Kidney (tissue), 14 donors: ENCODE results near the gene HS2ST1. TPM values are rescaled to one million over a fixed set of nuclear protein-coding genes. Genes with fewer than 3 reads are reported as not detected.

Experiments
- DNase-seq, 5 donors: peaks; one replicate each; pipeline ENCODE4 v3.0.0-alpha.2; 2013 to 2020
- FAIRE-seq: peaks from 2 replicates; lab custom pipeline; 2012; peaks lifted over from hg19 to GRCh38; lab: Jason Lieb, UNC
- H3K27ac ChIP-seq, 2 donors: one replicate each; pipeline ENCODE4 v1.7.0; 2013; ENCODE audit warnings: low read depth in 2 of 2, low read length in 2 of 2, inconsistent platforms in 1 of 2
- H3K27me3 ChIP-seq: one replicate; pipeline ENCODE4 v1.7.1; 2013; ENCODE audit warnings: low read length, inconsistent platforms; ENCODE audit not compliant: control insufficient read depth, insufficient read depth
- H3K36me3 ChIP-seq, 3 donors: one replicate each; pipeline versions ENCODE4 v1.7.0 to v1.7.1; 2013; ENCODE audit warnings: low read length in 3 of 3, control low read depth in 1 of 3, inconsistent platforms in 1 of 3; ENCODE audit not compliant: insufficient read depth in 3 of 3, control insufficient read depth in 2 of 3
- H3K4me1 ChIP-seq, 3 donors: one replicate each; pipeline versions ENCODE4 v1.7.0 to v1.7.1; 2013; ENCODE audit warnings: low read length in 3 of 3, inconsistent platforms in 1 of 3, low read depth in 1 of 3; ENCODE audit not compliant: control insufficient read depth in 2 of 3, insufficient read depth in 2 of 3
- H3K4me3 ChIP-seq, 3 donors: one replicate each; pipeline versions ENCODE4 v1.7.0 to v1.8.1; 2013; ENCODE audit warnings: low read length in 3 of 3, control low read depth in 1 of 3, inconsistent platforms in 1 of 3
- H3K9ac ChIP-seq, 3 donors: one replicate each; pipeline versions ENCODE4 v1.7.0 to v1.7.1; 2013; ENCODE audit warnings: low read length in 3 of 3, control low read depth in 1 of 3, inconsistent platforms in 1 of 3
- H3K9me3 ChIP-seq, 3 donors: one replicate each; pipeline versions ENCODE4 v1.7.0 to v1.7.1; 2013; ENCODE audit warnings: low read length in 3 of 3, control low read depth in 1 of 3, inconsistent platforms in 1 of 3; ENCODE audit not compliant: control insufficient read depth in 2 of 3, insufficient read depth in 1 of 3
- CTCF ChIP-seq: IDR thresholded peaks from 3 replicates; pipeline ENCODE4 v1.5.1; 2012; ENCODE audit warnings: mild to moderate bottlenecking, moderate library complexity, borderline replicate concordance; ENCODE audit not compliant: insufficient read depth; ENCODE audit errors: extremely low read depth
- intact Hi-C: fragments of 100-400 bp; cut with DNase I; formaldehyde crosslinking; loops from one replicate; pipeline ENCODE4 v1.11.1; 2022
- polyA plus RNA-seq: library from polyadenylated mRNA; stranded (reverse); fragments of 350-450 nt; fragmentation: Illumina TruSeq; extraction: RNeasy Lipid Tissue Mini Kit (QIAGEN cat#74804); gene quantifications from one replicate; pipeline ENCODE4 v1.2.3, GENCODE V29; 2014; ENCODE audit warnings: low read depth, low replicate concordance; ENCODE audit not compliant: insufficient read depth
- total RNA-seq: library from RNA; stranded (reverse); fragmentation: NEBNext Ultra II Directional; extraction: Animal tissue kit (Norgen Biotek cat#: 25700); gene quantifications from one replicate; pipeline ENCODE4 v1.2.1, GENCODE V29; 2021
- donor health status: control.
- donor health status: control.
- donor health status: control.
- donor health status: control.
- donor health status: control.
- donor health status: DM: yes; HTN: yes; CAD: no.
- donor health status: Normal renal cell carcinoma (clear cell type).

HS2ST1 gene
- total and polyA plus RNA-seq, 2 donors from 2014 or later, result 10.3 to 27.1 TPM

DNA sequence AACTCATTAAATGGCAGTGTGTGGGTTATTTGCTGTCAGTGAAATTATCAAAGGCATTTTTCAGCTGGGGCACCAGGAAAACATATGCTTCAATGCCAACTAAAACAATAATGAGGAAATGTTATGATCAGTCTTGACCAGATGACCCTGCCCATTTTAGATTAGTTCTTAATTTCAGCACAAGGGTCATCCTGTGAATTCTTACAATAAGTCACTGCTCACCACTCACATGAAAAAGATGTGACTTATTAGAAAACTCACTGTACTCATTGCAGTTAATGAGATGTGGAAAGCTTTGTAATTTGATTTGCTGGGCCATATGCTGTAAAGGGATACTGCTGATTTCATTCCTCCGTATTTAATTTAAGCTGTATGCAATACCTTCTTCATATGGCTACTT, 235.7 kb downstream of the HS2ST1 start:
- Histone ChIP-seq H3K27me3 (no peaks in the 10 kb centered on the region), H3K27ac (no peak overlapping the region), H3K9ac (no peak overlapping the region), H3K9me3 (no peaks in the 10 kb centered on the region), H3K36me3 (no peaks in the 10 kb centered on the region), H3K4me1 (no peaks in the 10 kb centered on the region), H3K4me3 (no peak overlapping the region)
- peak in 1 of 5 donors; percentile 37 for DNase-seq
- no peak for FAIRE-seq
- intact Hi-C loops, result no loop called here
- no peak for TF ChIP-seq CTCF

GRCh38 chr1:87151500-87152421, 237.3 kb downstream of the HS2ST1 start:
- no peaks in the 10 kb centered on the region for H3K4me1 ChIP-seq
- FAIRE-seq (no peak), DNase-seq (peak; percentile 83 to 92 (median 86))
- TF ChIP-seq CTCF, result peak; percentile 49
- H3K36me3 ChIP-seq, result no peaks in the 10 kb centered on the region
- H3K9ac ChIP-seq, result peak overlapping the region; percentile 20 to 49 (median 32)
- H3K27me3 ChIP-seq, result no peaks in the 10 kb centered on the region
- no peak overlapping the region for H3K27ac ChIP-seq
- H3K9me3 ChIP-seq, result no peaks in the 10 kb centered on the region
- H3K4me3 ChIP-seq, result peak overlapping the region; percentile 49 to 57 (median 50)
- intact Hi-C loops, result no loop called here

DNA sequence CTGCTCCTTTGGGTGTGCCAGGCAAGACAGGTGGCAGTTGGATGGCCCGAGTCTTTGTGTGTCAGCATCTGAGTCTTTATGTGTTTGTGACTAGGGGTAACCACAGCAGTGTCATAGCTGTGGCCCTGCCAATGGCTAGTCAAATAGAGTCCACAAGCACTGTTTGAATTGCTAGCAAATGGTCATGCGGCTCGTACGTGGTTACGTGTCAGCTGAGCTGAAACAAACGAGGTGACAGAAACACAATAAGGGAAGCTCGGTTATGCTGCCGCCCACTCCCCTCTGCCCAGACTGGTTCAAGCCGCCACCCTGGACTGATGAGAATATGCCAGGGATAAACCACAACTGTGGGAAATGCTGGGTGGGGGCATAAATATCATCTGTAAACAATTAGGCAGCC, 239.9 kb downstream of the HS2ST1 start:
- H3K9ac ChIP-seq, result no peak overlapping the region
- no peaks in the 10 kb centered on the region for H3K27me3 ChIP-seq
- H3K27ac ChIP-seq, result no peak overlapping the region
- no peaks in the 10 kb centered on the region for H3K36me3 ChIP-seq
- no peak overlapping the region for H3K4me3 ChIP-seq
- no peak for TF ChIP-seq CTCF
- H3K4me1 ChIP-seq, result no peaks in the 10 kb centered on the region
- intact Hi-C loops, result no loop called here
- FAIRE-seq (no peak), DNase-seq (no peak)
- no peaks in the 10 kb centered on the region for H3K9me3 ChIP-seq
